Activated T-cell treated with anti-CD3 and anti-CD28 coated beads, Interleukin-2, amount 50 U/mL, for 24 hours (primary cell): ENCODE results near the gene DNAJC11.
A peak's percentile ranks its signal among the peaks of the same experiment; 100 is the strongest.
"Not testable (repeated sequence)": the region's sequence is repeated elsewhere in the genome, so short reads cannot be mapped to it uniquely, and the experiment has no call there.

ENCODE experiments used
- DNase-seq: peaks from one replicate; pipeline ENCODE4 v3.0.0-alpha.2; 2020
- H3K27ac Mint-ChIP-seq: 2 replicates; pipeline ENCODE4 v1.8.0; 2020; ENCODE audit warnings: mild to moderate bottlenecking, mixed read lengths
- H3K27me3 Mint-ChIP-seq: 2 replicates; pipeline ENCODE4 v1.8.0; 2020; ENCODE audit warnings: mixed read lengths
- H3K36me3 Mint-ChIP-seq: 2 replicates; pipeline ENCODE4 v1.8.0; 2020; ENCODE audit warnings: low read depth, mixed read lengths
- H3K4me1 Mint-ChIP-seq: 2 replicates; pipeline ENCODE4 v1.8.0; 2020; ENCODE audit warnings: low read depth, mixed read lengths
- H3K4me3 Mint-ChIP-seq: 2 replicates; pipeline ENCODE4 v1.8.0; 2020; ENCODE audit warnings: mild to moderate bottlenecking, moderate library complexity, mixed read lengths
- H3K9me3 Mint-ChIP-seq: 2 replicates; pipeline ENCODE4 v1.8.0; 2020; ENCODE audit warnings: mixed read lengths

Gene DNAJC11

DNA sequence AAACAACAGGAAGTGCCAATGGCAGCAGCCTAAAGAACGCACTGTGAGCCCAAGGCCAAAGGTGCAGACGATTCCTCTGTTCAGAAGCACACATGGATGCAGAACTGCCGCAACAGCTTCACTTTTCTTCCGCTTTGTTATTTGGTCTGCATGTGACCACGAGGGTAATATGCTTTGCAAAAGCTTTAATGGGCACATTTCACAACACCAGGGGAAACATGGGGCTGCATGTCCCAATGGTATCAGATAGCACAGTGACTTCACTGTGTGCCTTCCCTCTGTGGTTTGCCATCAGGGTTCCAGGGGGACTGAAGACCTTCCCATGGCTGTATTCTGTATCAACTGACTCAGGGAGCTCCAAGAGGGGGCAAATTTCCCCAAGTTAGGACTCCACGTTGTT, 48.6 kb downstream of the DNAJC11 start:
- Mint-ChIP-seq H3K9me3 (no peaks in the 10 kb centered on the region), H3K4me3 (no peak overlapping the region), H3K27ac (no peak overlapping the region), H3K4me1 (peaks cover 3% of the 10 kb centered on the region), H3K36me3 (peaks cover 62% of the 10 kb centered on the region), H3K27me3 (no peaks in the 10 kb centered on the region)
- DNase-seq, result no peak

DNA sequence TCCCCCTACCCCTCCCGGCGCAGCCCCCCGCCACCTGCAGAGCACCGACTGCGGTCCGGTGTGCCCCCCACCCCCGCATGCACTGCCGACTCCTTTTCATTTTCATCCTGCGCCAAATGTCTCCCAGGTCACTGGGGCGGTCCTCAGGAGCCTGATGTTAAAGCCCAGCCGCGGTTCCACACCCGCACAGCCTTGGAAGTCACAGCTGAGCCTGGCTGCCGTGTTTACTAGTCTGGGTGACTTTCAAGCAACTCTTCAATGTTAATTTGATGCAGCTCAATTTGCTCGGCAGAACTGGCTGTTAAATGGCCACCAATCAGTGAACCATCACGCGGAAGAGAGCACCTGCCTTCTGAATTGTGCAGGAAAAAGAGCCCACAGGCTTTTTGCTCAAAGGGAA, 49.7 kb downstream of the DNAJC11 start:
- no peak overlapping the region for H3K4me3 Mint-ChIP-seq
- no peaks in the 10 kb centered on the region for H3K4me1 Mint-ChIP-seq
- H3K9me3 Mint-ChIP-seq, result no peaks in the 10 kb centered on the region
- peaks cover 61% of the 10 kb centered on the region for H3K36me3 Mint-ChIP-seq
- H3K27me3 Mint-ChIP-seq, result no peaks in the 10 kb centered on the region
- H3K27ac Mint-ChIP-seq, result no peak overlapping the region
- no peak for DNase-seq

DNA sequence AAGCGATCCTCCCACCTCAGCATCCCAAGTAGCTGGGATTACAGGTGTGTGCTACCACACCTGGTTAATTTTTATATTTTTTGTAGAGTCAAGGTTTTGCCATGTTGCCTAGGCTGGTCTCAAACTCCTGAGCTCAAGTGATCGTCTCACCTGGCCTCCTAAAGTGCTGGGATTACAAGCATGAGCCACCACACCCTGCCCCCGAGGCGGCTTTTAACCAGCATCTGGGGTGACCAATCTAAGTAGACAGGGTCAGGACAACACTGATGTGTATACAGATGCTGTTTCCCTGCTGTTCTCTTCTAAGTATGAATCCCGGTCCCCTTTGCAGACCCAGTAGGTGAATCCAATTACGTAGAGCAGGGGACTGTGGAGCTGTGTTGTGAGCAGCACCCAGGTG, 53.1 kb downstream of the DNAJC11 start:
- Mint-ChIP-seq H3K4me3 (no peak overlapping the region), H3K36me3 (peaks cover 74% of the 10 kb centered on the region), H3K27ac (no peak overlapping the region), H3K4me1 (peaks cover 2% of the 10 kb centered on the region), H3K27me3 (no peaks in the 10 kb centered on the region), H3K9me3 (no peaks in the 10 kb centered on the region)
- no peak for DNase-seq

DNA sequence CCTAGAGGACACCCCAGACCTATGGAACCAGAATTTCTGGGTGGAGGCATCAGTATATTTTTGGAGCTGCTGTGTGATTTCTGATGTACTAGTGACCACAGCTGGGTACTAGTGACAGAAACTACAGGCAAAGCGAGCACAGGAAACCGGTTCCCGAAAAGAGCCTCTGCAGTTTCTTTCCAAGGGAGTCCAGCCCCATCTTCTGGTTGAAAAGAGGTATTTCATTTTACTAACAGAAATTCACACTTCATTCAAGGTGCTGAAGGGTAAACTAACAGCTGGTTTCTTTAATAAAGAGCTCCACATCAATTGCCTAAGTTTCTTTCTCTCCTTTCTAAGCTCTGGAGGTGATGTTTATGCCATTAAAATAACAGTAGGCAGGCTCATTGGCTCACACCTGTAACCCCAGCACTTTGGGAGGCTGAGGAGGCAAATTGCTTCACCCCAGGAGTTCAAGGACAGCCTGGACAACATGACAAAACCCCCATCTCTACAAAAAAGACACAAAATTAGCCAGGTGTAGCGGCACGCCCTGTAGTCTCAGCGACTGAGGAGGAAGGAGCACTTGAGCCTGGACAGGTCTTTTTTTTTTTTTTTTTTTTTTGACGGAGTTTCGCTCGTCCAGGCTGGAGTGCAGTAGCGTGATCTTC, 55.0 kb downstream of the DNAJC11 start:
- no peak overlapping the region for H3K27ac Mint-ChIP-seq
- no peaks in the 10 kb centered on the region for H3K9me3 Mint-ChIP-seq
- no peak overlapping the region for H3K4me3 Mint-ChIP-seq
- DNase-seq, result no peak
- no peaks in the 10 kb centered on the region for H3K27me3 Mint-ChIP-seq
- H3K36me3 Mint-ChIP-seq, result peaks cover 73% of the 10 kb centered on the region
- peaks cover 2% of the 10 kb centered on the region for H3K4me1 Mint-ChIP-seq

DNA sequence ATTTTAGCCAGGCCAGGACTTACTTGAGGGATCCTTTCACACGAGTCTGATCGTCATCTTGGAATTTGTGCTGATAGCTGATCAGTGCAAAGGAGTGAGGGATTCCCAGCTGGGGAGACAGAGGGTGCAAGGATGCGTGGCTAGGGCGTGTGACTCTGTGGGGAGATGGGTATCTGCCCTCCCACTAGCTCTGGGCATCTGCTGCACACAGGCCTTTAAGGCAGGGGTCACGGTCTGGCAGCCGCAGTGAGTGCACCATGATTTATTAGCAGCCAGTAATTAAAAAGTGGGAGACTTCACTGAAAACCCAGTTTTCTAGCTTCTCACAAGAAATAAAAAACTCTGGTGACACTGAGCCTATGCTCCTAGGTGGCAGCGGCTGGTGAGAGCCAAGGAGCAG, 56.6 kb downstream of the DNAJC11 start:
- DNase-seq, result no peak
- peaks cover 2% of the 10 kb centered on the region for H3K4me1 Mint-ChIP-seq
- no peak overlapping the region for H3K27ac Mint-ChIP-seq
- H3K9me3 Mint-ChIP-seq, result no peaks in the 10 kb centered on the region
- peaks cover 75% of the 10 kb centered on the region for H3K36me3 Mint-ChIP-seq
- H3K4me3 Mint-ChIP-seq, result no peak overlapping the region
- H3K27me3 Mint-ChIP-seq, result no peaks in the 10 kb centered on the region

DNA sequence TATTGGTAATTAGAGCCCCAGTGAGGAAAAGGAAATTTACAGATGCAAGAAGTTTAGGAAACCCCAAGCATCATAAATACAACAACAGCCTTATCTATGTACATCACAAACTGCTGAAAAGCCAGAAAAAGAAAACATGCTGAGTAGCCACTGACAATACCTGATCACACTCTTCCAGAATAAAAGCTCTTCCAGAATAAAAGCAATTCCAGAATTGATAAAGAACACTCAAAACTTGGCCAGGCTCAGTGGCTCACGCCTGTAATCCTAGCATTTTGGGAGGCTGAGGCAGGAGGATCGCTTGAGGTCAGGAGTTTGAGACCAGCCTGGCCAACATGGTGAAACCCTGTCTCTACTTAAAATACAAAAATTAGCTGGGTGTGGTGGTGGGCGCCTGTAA, 60.7 kb downstream of the DNAJC11 start:
- H3K4me1 Mint-ChIP-seq, H3K27me3 Mint-ChIP-seq, H3K9me3 Mint-ChIP-seq, H3K4me3 Mint-ChIP-seq, DNase-seq: not testable (repeated sequence)
- H3K36me3 Mint-ChIP-seq, result peaks cover 95% of the 10 kb centered on the region
- peak overlapping the region; percentile 44 for H3K27ac Mint-ChIP-seq

DNA sequence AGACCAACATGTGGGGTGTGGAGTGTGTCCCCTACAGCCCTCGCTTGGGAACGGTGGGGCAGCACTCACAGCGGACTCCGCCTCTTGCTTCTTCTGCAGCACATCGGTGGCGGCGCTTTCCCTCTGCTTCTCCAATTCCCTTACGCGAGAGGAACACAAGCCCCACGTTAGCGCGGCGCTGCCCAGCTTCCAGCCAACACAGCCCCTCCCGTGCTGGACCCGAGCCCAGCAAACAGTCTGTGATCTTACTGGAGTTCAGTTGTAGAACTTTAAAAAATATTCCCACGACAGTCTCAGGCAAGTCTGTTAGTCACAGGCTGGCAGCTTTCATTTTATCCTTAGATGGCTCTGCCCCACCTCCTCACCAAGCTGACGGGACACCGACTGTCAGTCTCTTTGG, 63.4 kb downstream of the DNAJC11 start:
- no peak overlapping the region for H3K4me3 Mint-ChIP-seq
- H3K27me3 Mint-ChIP-seq, result no peaks in the 10 kb centered on the region
- no peak overlapping the region for H3K27ac Mint-ChIP-seq
- no peaks in the 10 kb centered on the region for H3K9me3 Mint-ChIP-seq
- peaks cover 96% of the 10 kb centered on the region for H3K36me3 Mint-ChIP-seq
- no peaks in the 10 kb centered on the region for H3K4me1 Mint-ChIP-seq
- no peak for DNase-seq

DNA sequence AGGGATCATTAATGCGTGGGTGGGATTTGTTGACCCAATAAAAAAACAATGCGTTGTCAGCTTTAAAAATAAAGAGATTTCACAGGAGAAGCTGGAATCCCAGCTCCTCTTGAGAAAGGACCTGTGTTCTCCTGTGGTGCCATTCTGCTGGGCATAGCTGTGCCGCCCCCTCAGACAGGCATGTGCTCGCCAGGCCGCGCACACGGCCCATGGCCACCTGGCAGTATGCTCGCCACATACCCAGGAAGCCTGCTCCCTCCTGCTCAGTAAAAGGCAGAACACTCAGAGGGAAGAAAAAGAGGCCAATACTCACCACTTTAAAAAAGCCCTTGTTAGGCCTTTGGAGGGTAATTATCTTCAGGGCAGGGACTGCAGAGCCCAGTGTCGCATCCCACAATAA, 63.8 kb downstream of the DNAJC11 start:
- no peak for DNase-seq
- no peak overlapping the region for H3K4me3 Mint-ChIP-seq
- peaks cover 96% of the 10 kb centered on the region for H3K36me3 Mint-ChIP-seq
- no peaks in the 10 kb centered on the region for H3K27me3 Mint-ChIP-seq
- H3K9me3 Mint-ChIP-seq, result no peaks in the 10 kb centered on the region
- H3K4me1 Mint-ChIP-seq, result no peaks in the 10 kb centered on the region
- no peak overlapping the region for H3K27ac Mint-ChIP-seq

DNA sequence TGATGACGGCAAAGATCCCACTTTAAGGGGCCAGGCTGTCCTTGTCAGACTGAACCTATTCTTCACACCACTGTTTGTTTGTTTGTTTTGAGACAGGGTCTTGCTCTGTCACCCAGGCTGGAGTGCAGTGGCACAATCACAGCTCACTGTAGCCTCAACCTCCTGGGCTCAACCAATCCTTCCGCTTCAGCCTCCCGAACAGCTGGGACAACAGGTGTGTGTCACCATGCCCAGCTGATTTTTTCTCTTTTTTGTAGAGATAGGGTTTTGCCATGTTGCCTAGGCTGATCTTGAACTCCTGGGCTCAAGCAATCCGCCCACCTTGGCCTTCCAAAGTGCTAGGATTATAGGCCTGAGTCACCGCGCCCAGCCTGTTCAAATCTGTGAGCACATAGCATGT, 64.8 kb downstream of the DNAJC11 start:
- H3K4me3 Mint-ChIP-seq, H3K9me3 Mint-ChIP-seq, DNase-seq, H3K4me1 Mint-ChIP-seq, H3K27me3 Mint-ChIP-seq: not testable (repeated sequence)
- peak overlapping the region; percentile 34 for H3K27ac Mint-ChIP-seq
- H3K36me3 Mint-ChIP-seq, result peaks cover 95% of the 10 kb centered on the region

DNA sequence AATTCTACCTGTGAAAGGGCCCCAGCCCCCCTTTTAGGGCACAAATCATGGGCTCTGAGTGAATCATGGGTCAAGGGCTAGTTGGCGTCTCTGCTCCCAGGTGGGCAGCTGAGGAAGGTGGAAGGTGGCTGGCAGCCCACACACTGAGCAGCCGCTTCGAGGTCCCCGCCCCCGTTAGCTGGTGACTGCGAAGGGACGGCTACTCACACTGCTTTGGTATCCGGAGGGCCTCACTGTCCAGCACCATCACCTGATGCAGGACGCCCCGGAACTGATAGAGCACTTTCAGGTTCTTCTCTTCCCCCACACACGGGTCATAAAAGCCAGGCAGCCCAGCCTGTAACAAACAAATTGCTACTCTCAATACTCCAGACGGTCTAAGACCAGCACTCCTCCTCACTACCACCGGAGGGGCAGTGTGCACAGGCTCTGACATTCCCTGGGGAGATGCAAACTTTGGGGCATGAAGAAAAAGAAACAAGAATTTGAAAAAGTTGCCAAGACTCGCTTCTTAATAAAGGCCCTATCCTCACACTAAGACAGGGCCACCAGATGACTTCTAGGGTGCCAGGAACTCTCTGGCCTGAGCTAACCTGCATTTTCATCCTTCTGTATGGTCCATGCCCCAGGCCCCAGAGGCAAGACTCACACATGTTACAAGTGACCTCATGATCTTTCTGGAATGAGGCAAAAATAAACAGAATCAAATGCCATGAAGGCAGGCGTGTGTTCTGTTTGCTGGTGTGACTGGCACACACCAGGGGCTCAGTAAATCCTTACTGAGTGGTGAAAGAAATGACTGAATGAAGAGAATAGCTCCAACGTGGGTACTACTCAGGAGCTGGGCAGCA, 65.5 kb downstream of the DNAJC11 start:
- peak overlapping the region; percentile 34 for H3K27ac Mint-ChIP-seq
- no peak for DNase-seq
- no peak overlapping the region for H3K4me3 Mint-ChIP-seq
- no peaks in the 10 kb centered on the region for H3K27me3 Mint-ChIP-seq
- no peaks in the 10 kb centered on the region for H3K9me3 Mint-ChIP-seq
- no peaks in the 10 kb centered on the region for H3K4me1 Mint-ChIP-seq
- peaks cover 92% of the 10 kb centered on the region for H3K36me3 Mint-ChIP-seq

DNA sequence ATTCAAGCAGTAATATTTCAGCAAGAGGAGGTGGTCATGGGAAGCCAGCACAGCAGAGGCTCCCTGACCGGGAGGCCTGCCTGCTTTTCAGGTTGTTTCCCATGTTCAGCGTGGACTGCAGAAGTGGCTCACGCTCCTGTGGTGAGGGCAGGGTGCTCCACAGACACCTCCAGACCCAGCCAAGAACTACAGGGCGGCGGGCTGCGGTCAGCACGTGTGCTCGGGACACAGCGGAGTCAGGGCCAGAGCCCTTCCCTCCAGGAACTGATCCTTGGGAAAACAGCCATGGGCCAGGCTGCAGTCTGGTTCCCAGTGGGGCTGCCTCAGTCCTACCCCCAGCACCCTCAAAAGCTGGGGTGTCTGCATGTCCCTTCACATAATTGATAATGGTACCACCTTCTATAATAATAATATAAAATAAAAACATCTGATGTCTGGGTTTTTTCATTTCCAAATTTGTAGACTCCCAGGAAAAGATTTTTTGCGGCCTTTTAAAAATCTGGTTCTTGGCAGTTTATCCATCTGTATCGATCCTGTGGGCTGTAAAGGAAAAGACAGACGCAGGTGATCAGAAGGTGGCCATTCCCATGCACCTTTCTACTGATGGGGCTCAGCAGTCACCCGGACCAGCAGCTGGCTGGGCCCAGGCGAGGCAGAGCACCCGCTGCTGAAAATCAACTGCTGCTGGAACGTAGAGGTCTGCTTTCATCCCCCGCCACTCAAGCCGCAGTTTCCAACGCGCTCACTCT, 66.3 kb downstream of the DNAJC11 start:
- Mint-ChIP-seq H3K9me3 (no peaks in the 10 kb centered on the region), H3K4me1 (no peaks in the 10 kb centered on the region), H3K27me3 (no peaks in the 10 kb centered on the region), H3K27ac (peak overlapping the region; percentile 22), H3K36me3 (peaks cover 90% of the 10 kb centered on the region), H3K4me3 (no peak overlapping the region)
- DNase-seq, result no peak

DNA sequence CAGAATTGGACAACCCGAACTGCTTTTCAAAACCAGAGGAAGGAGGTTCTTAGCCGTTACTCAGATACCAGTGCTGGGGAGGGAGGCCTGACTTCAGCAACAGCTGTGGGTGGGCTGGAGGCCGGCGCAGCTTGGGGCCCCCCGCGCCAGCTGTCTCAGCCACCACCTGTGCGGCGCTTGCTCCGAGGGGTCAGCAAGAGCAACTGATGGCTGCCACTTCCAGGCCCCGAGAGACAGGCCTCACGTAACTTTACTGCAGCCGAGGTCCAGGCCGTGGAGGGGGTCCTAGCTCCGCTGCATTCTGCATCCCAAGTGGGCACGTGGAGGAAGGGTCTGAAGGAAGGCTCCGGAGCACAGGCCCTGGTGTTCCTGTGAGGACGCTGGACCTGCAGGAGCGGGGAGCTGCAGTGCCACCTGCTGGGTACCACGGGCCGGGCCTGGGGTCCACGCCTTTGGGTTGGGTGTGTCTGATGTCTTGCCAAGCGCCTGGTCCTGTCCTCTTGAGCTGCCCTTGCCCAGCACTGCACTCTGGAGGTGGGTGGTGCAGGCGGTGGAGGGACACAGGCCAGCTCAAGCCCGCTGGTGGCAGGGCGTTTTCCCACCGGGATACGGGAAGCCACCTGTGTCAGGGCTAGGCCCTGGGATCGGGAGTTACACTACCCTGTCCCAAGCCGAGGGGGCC, 67.1 kb downstream of the DNAJC11 start:
- Mint-ChIP-seq H3K9me3 (no peaks in the 10 kb centered on the region), H3K36me3 (peaks cover 90% of the 10 kb centered on the region), H3K27ac (peak overlapping the region; percentile 22), H3K4me1 (no peaks in the 10 kb centered on the region), H3K27me3 (no peaks in the 10 kb centered on the region), H3K4me3 (no peak overlapping the region)
- peak; percentile 67 for DNase-seq

DNA sequence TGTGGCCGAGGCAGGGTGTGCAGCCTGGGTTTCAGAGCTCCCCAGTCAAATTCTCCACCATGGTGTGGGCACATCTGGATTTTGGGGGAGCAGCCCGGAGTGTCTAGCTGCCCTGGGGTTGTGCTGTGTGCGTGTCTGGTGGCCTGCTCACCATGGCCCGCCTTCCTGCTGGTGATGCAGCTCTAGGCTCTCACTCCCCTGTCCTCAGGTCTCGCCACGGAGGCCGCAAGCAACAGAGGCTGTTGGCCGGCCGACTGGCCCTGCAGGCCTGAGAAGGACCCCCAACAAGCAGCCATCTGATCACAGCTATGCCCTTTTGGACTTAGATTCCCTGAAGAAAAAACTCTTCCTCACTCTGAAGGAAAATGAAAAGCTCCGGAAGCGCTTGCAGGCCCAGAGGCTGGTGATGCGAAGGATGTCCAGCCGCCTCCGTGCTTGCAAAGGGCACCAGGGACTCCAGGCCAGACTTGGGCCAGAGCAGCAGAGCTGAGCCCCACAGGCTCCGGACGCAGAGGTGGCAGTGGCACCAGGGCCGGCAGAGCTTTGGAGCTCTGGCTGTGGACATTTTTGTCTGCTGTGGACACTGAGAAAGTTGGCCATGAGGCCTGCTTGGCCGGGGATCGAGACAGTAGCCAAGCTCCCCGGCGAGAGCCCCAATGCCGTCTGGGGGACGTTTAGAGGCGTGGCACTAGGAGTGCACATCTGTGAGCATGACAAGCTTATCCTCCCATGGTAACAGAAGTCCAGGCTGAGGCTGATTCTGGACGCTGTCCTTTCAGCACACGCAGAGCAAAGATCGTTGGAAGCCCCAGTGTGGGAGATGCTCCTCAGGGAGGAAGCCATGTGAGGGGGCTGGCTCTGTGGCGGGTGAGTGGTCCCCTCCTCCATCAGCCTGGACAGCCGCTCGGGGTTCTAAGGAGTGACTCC, 68.8 kb downstream of the DNAJC11 start:
- Mint-ChIP-seq H3K27ac (peak overlapping the region; percentile 57), H3K27me3 (no peaks in the 10 kb centered on the region), H3K4me3 (no peak overlapping the region), H3K4me1 (peaks cover 3% of the 10 kb centered on the region), H3K9me3 (no peaks in the 10 kb centered on the region), H3K36me3 (peaks cover 90% of the 10 kb centered on the region)
- no peak for DNase-seq

DNA sequence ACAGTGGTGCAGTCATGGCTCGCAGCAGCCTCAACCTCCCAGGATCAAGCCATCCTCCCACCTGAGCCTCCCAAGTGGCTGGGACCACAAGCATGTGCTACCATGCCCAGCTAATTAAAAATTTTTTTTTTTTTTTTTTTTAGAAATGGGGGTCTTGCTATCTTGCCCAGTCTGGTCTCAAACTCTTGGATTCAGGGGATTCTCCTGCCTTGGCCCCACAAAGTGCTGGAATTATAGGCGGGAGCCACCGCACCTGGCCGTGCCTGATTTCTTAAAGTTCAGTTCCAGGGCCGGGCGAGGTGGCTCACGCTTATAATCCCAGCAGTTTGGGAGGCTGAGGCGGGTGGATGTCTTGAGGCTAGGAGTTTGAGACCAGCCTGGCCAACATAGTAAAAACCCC, 70.6 kb downstream of the DNAJC11 start:
- Mint-ChIP-seq H3K4me1 (peaks cover 19% of the 10 kb centered on the region), H3K36me3 (peaks cover 89% of the 10 kb centered on the region), H3K27ac (no peak overlapping the region), H3K27me3 (no peaks in the 10 kb centered on the region), H3K4me3 (no peak overlapping the region), H3K9me3 (no peaks in the 10 kb centered on the region)
- no peak for DNase-seq
